RWPE2 (cell line): Measurements from ENCODE around the gene RTKN.

ENCODE experiments used
- ATAC-seq: fragments of 200-7000 bp; cut with Tn5 transposase; 3 replicates; pipeline ENCODE4 v1.9.1; 2021; ENCODE audit warnings: low read depth
- DNase-seq: peaks from one replicate; pipeline ENCODE4 v3.0.0-alpha.2; 2020; ENCODE audit warnings: low spot score
- H3K27ac ChIP-seq: fragments of 450-650 bp; 2 replicates; pipeline ENCODE4 v1.5.1; 2017; ENCODE audit warnings: mild to moderate bottlenecking; ENCODE audit not compliant: poor library complexity, severe bottlenecking
- H3K27me3 ChIP-seq: fragments of 250-450 bp; sonication (Bioruptor Pico); 2 replicates; pipeline ENCODE4 v1.5.1; 2021; ENCODE audit warnings: mild to moderate bottlenecking, moderate library complexity; ENCODE audit not compliant: insufficient read depth, poor library complexity, severe bottlenecking
- H3K36me3 ChIP-seq: fragments of 250-450 bp; sonication (Bioruptor Pico); 2 replicates; pipeline ENCODE4 v1.5.1; 2020; ENCODE audit warnings: low read depth, mild to moderate bottlenecking, moderate library complexity
- H3K4me1 ChIP-seq: fragments of 250-450 bp; sonication (Bioruptor Pico); 2 replicates; pipeline ENCODE4 v1.5.1; 2021; ENCODE audit warnings: mild to moderate bottlenecking, moderate library complexity; ENCODE audit not compliant: insufficient read depth, poor library complexity, severe bottlenecking
- H3K4me3 ChIP-seq: fragments of 250-450 bp; sonication (Bioruptor Pico); 2 replicates; pipeline ENCODE4 v1.5.1; 2021; ENCODE audit warnings: mild to moderate bottlenecking, moderate library complexity; ENCODE audit not compliant: severe bottlenecking
- H3K9me3 ChIP-seq: fragments of 250-450 bp; sonication (Bioruptor Pico); 2 replicates; pipeline ENCODE4 v1.5.1; 2021; ENCODE audit warnings: mild to moderate bottlenecking, moderate library complexity; ENCODE audit not compliant: severe bottlenecking
- CTCF ChIP-seq: fragments of 450-650 bp; IDR thresholded peaks from one replicate; pipeline ENCODE4 v1.5.1; 2017; ENCODE audit warnings: mild to moderate bottlenecking, moderate library complexity; ENCODE audit not compliant: poor library complexity, severe bottlenecking

Gene RTKN

GRCh38 chr2:74454654-74455511 lies 13.1 kb upstream of the RTKN start, which contains the start of gene INO80B:
TSS of gene INO80B (plus strand) at chr2:74455087. CDS start at chr2:74455117, 30 bp downstream.
- Histone ChIP-seq H3K27me3 (no peaks in the 10 kb centered on the region), H3K4me1 (peaks cover 12% of the 10 kb centered on the region), H3K27ac (no peak within 1 kb of the TSS), H3K9me3 (no peaks in the 10 kb centered on the region), H3K4me3 (peak within 1 kb of the TSS; percentile 52), H3K36me3 (peaks cover 6% of the 10 kb centered on the region; the same call in 1 of the 2 replicates)
- peak; percentile 88 for DNase-seq
- peak; percentile 37 for ATAC-seq
- peak; percentile 11 for TF ChIP-seq CTCF

- no peak for DNase-seq
- no peak for TF ChIP-seq CTCF
- H3K27me3 ChIP-seq, result no peaks in the 10 kb centered on the region
- no peak for ATAC-seq
- H3K36me3 ChIP-seq, result no peaks in the 10 kb centered on the region
- no peaks in the 10 kb centered on the region for H3K9me3 ChIP-seq
- no peak overlapping the region for H3K4me3 ChIP-seq
- no peak overlapping the region for H3K27ac ChIP-seq
- H3K4me1 ChIP-seq, result peaks cover 3% of the 10 kb centered on the region
Measured at GRCh38 chr2:74450570-74451190, 8.9 kb upstream of the RTKN start.

GRCh38 chr2:74448771-74449170 lies 7.0 kb upstream of the RTKN start:
- no peak overlapping the region for H3K27ac ChIP-seq
- H3K27me3 ChIP-seq, result no peaks in the 10 kb centered on the region
- H3K4me3 ChIP-seq, result no peak overlapping the region
- no peaks in the 10 kb centered on the region for H3K36me3 ChIP-seq
- ATAC-seq (peak; percentile 55), DNase-seq (no peak)
- peaks cover 6% of the 10 kb centered on the region for H3K4me1 ChIP-seq
- H3K9me3 ChIP-seq, result no peaks in the 10 kb centered on the region
- no peak for TF ChIP-seq CTCF

GRCh38 chr2:74447230-74447999 lies 5.7 kb upstream of the RTKN start:
- Histone ChIP-seq H3K4me3 (no peak overlapping the region), H3K9me3 (no peaks in the 10 kb centered on the region), H3K36me3 (no peaks in the 10 kb centered on the region), H3K27me3 (no peaks in the 10 kb centered on the region), H3K27ac (no peak overlapping the region), H3K4me1 (peaks cover 9% of the 10 kb centered on the region)
- DNase-seq (no peak), ATAC-seq (no peak)
- TF ChIP-seq CTCF, result no peak
